Trophoblast cell (in vitro differentiated cells and primary cell): ENCODE results near the gene CACNA1G.

Source experiments
- DNase-seq, 2 donors: peaks; one replicate each; pipeline ENCODE4 v3.0.0-alpha.2; 2016
- H2AFZ ChIP-seq: 2 replicates; pipeline ENCODE4 v1.6.1; 2013; ENCODE audit warnings: low read length, moderate library complexity, mild to moderate bottlenecking; ENCODE audit not compliant: insufficient read depth, poor library complexity
- H2AK5ac ChIP-seq: 2 replicates; pipeline ENCODE4 v1.6.1; 2013; ENCODE audit warnings: mild to moderate bottlenecking, low read length
- H2BK120ac ChIP-seq: 2 replicates; pipeline ENCODE4 v1.6.1; 2013; ENCODE audit warnings: low read length, mild to moderate bottlenecking, moderate library complexity; ENCODE audit not compliant: insufficient read depth, poor library complexity
- H2BK12ac ChIP-seq: 2 replicates; pipeline ENCODE4 v1.6.1; 2013; ENCODE audit warnings: mild to moderate bottlenecking, low read length, moderate library complexity
- H2BK5ac ChIP-seq: 2 replicates; pipeline ENCODE4 v1.6.1; 2013; ENCODE audit warnings: low read length, low read depth, moderate library complexity, mild to moderate bottlenecking; ENCODE audit not compliant: poor library complexity
- H3K14ac ChIP-seq: 2 replicates; pipeline ENCODE4 v1.6.1; 2013; ENCODE audit warnings: mild to moderate bottlenecking, low read length
- H3K18ac ChIP-seq: 2 replicates; pipeline ENCODE4 v1.6.1; 2013; ENCODE audit warnings: mild to moderate bottlenecking, low read length
- H3K23ac ChIP-seq: 2 replicates; pipeline ENCODE4 v1.6.1; 2013; ENCODE audit warnings: low read length
- H3K27ac ChIP-seq: 2 replicates; pipeline ENCODE4 v1.5.1; 2013; ENCODE audit warnings: low read depth, mild to moderate bottlenecking, inconsistent platforms, low read length, moderate library complexity
- H3K27me3 ChIP-seq: 2 replicates; pipeline ENCODE4 v1.6.1; 2013; ENCODE audit warnings: inconsistent platforms, mild to moderate bottlenecking, low read length, moderate library complexity; ENCODE audit not compliant: insufficient read depth
- H3K36me3 ChIP-seq, 2 experiments: 1 replicate in 1 of 2; 2 replicates in 1 of 2; pipeline ENCODE4 v1.6.1; 2013; ENCODE audit warnings: low read length in 2 of 2, mild to moderate bottlenecking in 2 of 2, moderate library complexity in 1 of 2; ENCODE audit not compliant: insufficient read depth in 2 of 2, control insufficient read depth in 1 of 2
- H3K4ac ChIP-seq: 2 replicates; pipeline ENCODE4 v1.6.1; 2013; ENCODE audit warnings: low read depth, mild to moderate bottlenecking, low read length, moderate library complexity
- H3K4me1 ChIP-seq, 2 experiments: 1 replicate in 1 of 2; 2 replicates in 1 of 2; pipeline ENCODE4 v1.6.1; 2013; ENCODE audit warnings: low read length in 2 of 2, mild to moderate bottlenecking in 2 of 2, moderate library complexity in 1 of 2; ENCODE audit not compliant: insufficient read depth in 2 of 2, control insufficient read depth in 1 of 2
- H3K4me2 ChIP-seq: 2 replicates; pipeline ENCODE4 v1.6.1; 2013; ENCODE audit warnings: inconsistent platforms, mild to moderate bottlenecking, low read length, moderate library complexity
- H3K4me3 ChIP-seq: 2 replicates; pipeline ENCODE4 v1.5.1; 2013; ENCODE audit warnings: mild to moderate bottlenecking, low read depth, low read length, inconsistent platforms
- H3K79me1 ChIP-seq: one replicate; pipeline ENCODE4 v1.6.1; 2013; ENCODE audit warnings: low read length
- H3K79me2 ChIP-seq: 2 replicates; pipeline ENCODE4 v1.6.1; 2013; ENCODE audit warnings: low read length, mild to moderate bottlenecking; ENCODE audit not compliant: control insufficient read depth, insufficient read depth, poor library complexity
- H3K9ac ChIP-seq: 2 replicates; pipeline ENCODE4 v1.6.1; 2013; ENCODE audit warnings: mild to moderate bottlenecking, low read length
- H3K9me3 ChIP-seq: 2 replicates; pipeline ENCODE4 v1.6.1; 2013; ENCODE audit warnings: low read depth, mild to moderate bottlenecking, control low read depth, inconsistent platforms, low read length; ENCODE audit not compliant: insufficient read depth
- H4K12ac ChIP-seq: 2 replicates; pipeline ENCODE4 v1.6.1; 2013; ENCODE audit warnings: low read depth, mild to moderate bottlenecking, low read length, moderate library complexity
- H4K8ac ChIP-seq: 2 replicates; pipeline ENCODE4 v1.6.1; 2013; ENCODE audit warnings: low read depth, mild to moderate bottlenecking, low read length, moderate library complexity
- H4K91ac ChIP-seq: one replicate; pipeline ENCODE4 v1.6.1; 2013; ENCODE audit warnings: low read depth, mild to moderate bottlenecking, low read length, moderate library complexity
- WGBS: extraction: QIAGEN DNeasy Blood & Tissue Kit; methylation state at CpG from one replicate; pipeline ENCODE4 v1.1.7; 2013; ENCODE audit warnings: missing lambda C conversion rate; ENCODE audit not compliant: insufficient read length, insufficient coverage; ENCODE audit errors: extremely low coverage; 5-methylcytosine and 5-hydroxymethylcytosine counted together

CACNA1G gene

DNA sequence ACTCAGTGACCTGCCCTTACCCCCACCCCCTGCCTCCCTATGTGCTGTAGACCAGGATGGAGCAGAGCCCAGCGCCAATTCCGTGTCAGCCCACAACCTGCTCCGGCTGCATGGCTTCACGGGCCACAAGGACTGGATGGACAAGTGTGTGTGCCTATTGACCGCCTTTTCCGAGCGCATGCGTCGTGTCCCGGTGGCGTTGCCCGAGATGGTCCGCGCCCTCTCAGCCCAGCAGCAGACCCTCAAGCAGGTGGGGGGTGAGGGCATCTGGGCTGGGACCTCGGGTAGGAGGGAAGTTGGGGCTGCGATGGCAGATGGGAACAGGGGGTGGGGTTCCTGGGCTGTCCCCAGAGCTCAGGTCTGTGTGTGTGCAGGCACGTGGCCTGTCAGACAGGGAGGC is 6.3 kb upstream of the CACNA1G start:
- H4K12ac ChIP-seq = no peak overlapping the region
- H3K27ac ChIP-seq = no peak overlapping the region
- no peak overlapping the region for H3K4me2 ChIP-seq
- no peak overlapping the region for H2BK5ac ChIP-seq
- H2BK12ac ChIP-seq = no peak overlapping the region
- H3K23ac ChIP-seq = no peak overlapping the region
- no peak overlapping the region for H4K8ac ChIP-seq
- H3K14ac ChIP-seq = no peak overlapping the region
- no peak overlapping the region for H4K91ac ChIP-seq
- no peaks in the 10 kb centered on the region for H3K79me1 ChIP-seq
- H3K79me2 ChIP-seq = no peaks in the 10 kb centered on the region
- H3K9ac ChIP-seq = no peak overlapping the region
- no peaks in the 10 kb centered on the region for H3K36me3 ChIP-seq
- H2BK120ac ChIP-seq = no peak overlapping the region
- H2AFZ ChIP-seq = no peak overlapping the region
- DNase-seq = no peak
- H3K9me3 ChIP-seq = peaks cover 5% of the 10 kb centered on the region
- peaks cover 25% of the 10 kb centered on the region for H3K27me3 ChIP-seq
- H2AK5ac ChIP-seq = no peak overlapping the region
- WGBS = no CpG with 5 or more reads among the region's 17 CpGs
- H3K4me1 ChIP-seq = no peaks in the 10 kb centered on the region
- no peak overlapping the region for H3K4me3 ChIP-seq
- H3K4ac ChIP-seq = no peak overlapping the region
- no peak overlapping the region for H3K18ac ChIP-seq

DNA sequence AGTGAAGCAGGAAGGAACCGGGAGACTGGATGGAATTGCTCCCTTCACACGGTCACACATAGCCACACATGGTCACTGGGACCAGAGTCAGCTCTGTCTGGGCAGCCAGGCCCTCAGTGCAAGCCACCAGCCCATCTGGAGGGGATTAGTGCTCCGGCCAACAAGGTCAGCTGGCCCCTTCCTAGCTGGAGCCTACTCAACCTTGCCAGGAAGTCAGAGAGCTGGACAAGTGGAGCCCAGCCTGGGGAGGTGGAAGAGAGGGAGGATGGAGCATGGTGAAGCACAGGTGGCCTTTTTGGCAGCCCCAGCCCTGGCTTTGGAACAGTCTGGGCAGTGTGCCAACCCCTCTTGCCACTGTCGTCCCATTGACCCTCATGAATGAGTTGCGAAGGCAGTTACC is 3.7 kb upstream of the CACNA1G start:
- Histone ChIP-seq H3K23ac (no peak overlapping the region), H3K4me2 (no peak overlapping the region), H3K18ac (no peak overlapping the region), H3K9me3 (peaks cover 10% of the 10 kb centered on the region), H3K4me1 (peaks cover 6 to 13% of the 10 kb centered on the region in 2 experiments), H2BK12ac (no peak overlapping the region), H3K36me3 (no peaks in the 10 kb centered on the region), H4K91ac (no peak overlapping the region), H3K4me3 (no peak overlapping the region), H4K8ac (no peak overlapping the region), H3K27me3 (peaks cover 49% of the 10 kb centered on the region), H4K12ac (no peak overlapping the region), H2BK5ac (no peak overlapping the region), H3K79me1 (no peaks in the 10 kb centered on the region), H3K9ac (no peak overlapping the region), H3K14ac (no peak overlapping the region), H3K79me2 (no peaks in the 10 kb centered on the region), H2AFZ (no peak overlapping the region), H3K27ac (no peak overlapping the region), H2AK5ac (no peak overlapping the region), H2BK120ac (no peak overlapping the region), H3K4ac (no peak overlapping the region)
- DNase-seq = no peak
- no CpG with 5 or more reads among the region's 5 CpGs for WGBS

DNA sequence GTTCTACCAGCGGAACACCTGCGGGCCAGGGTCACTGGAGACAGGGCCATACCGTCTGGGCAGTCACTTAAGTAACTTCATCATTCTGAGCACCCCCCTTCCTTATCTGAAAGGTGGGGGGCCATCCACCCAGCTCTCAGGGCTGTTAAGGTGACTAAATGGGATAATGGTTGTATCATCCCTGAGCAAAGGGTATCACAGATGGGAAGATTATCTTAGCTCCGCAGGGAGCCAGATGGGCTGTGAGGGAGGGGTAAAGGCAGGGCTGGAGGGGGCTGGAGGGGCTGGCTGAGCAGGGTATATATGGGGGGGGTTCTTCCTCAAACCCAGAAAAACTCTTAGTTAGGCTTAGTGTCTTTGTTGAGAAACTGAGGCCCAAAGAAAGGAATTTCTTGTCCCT is 2.9 kb upstream of the CACNA1G start:
- no CpG with 5 or more reads among the region's 4 CpGs for WGBS

DNA sequence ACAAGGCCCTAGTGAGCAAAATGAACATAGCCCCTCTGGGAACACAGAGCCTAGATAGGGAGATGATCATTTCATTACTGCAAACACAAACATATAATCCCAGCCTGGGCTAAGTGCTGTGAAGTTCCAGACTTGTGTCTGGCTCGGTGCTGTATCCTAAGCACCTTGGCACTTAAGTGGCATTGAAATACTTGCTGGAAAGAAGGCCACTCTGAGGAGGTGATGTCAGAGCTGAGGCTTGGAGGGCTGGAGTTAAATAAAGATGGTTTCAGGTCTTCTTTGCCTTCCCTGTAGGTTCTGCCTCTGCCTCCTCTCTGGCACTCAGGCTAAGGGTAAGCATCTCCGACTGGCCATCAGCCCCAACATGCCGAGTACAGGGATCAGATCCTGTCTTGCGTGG is 2.4 kb upstream of the CACNA1G start:
- no peak overlapping the region for H2BK12ac ChIP-seq
- no peak overlapping the region for H3K23ac ChIP-seq
- H2BK5ac ChIP-seq = no peak overlapping the region
- no peak overlapping the region for H2AK5ac ChIP-seq
- no peak overlapping the region for H2AFZ ChIP-seq
- no peaks in the 10 kb centered on the region for H3K36me3 ChIP-seq
- H3K9ac ChIP-seq = no peak overlapping the region
- no peak overlapping the region for H3K14ac ChIP-seq
- H3K79me2 ChIP-seq = no peaks in the 10 kb centered on the region
- H3K4me3 ChIP-seq = no peak overlapping the region
- H4K91ac ChIP-seq = no peak overlapping the region
- H3K18ac ChIP-seq = no peak overlapping the region
- no peak overlapping the region for H2BK120ac ChIP-seq
- peaks cover 61% of the 10 kb centered on the region for H3K27me3 ChIP-seq
- H4K12ac ChIP-seq = no peak overlapping the region
- no peak overlapping the region for H4K8ac ChIP-seq
- no peak overlapping the region for H3K4me2 ChIP-seq
- H3K4me1 ChIP-seq = peaks cover 6 to 13% of the 10 kb centered on the region in 2 experiments
- WGBS = no CpG with 5 or more reads among the region's 4 CpGs
- H3K9me3 ChIP-seq = peaks cover 11% of the 10 kb centered on the region
- H3K4ac ChIP-seq = no peak overlapping the region
- DNase-seq = no peak
- H3K79me1 ChIP-seq = no peaks in the 10 kb centered on the region
- H3K27ac ChIP-seq = no peak overlapping the region

More for the DNA sequence above, 2.9 kb upstream of the CACNA1G start:
- peaks cover 56% of the 10 kb centered on the region for H3K27me3 ChIP-seq
- H2BK5ac ChIP-seq = no peak overlapping the region
- H2AFZ ChIP-seq = no peak overlapping the region
- no peak overlapping the region for H2AK5ac ChIP-seq
- H3K27ac ChIP-seq = no peak overlapping the region
- H3K79me2 ChIP-seq = no peaks in the 10 kb centered on the region
- no peak overlapping the region for H2BK12ac ChIP-seq
- no peak overlapping the region for H4K8ac ChIP-seq
- no peak overlapping the region for H3K4me3 ChIP-seq
- DNase-seq = no peak
- H4K91ac ChIP-seq = no peak overlapping the region
- H3K18ac ChIP-seq = no peak overlapping the region
- peaks cover 6 to 13% of the 10 kb centered on the region in 2 experiments for H3K4me1 ChIP-seq
- no peak overlapping the region for H3K4me2 ChIP-seq
- H3K9me3 ChIP-seq = peaks cover 11% of the 10 kb centered on the region
- H3K9ac ChIP-seq = no peak overlapping the region
- no peak overlapping the region for H2BK120ac ChIP-seq
- H3K23ac ChIP-seq = no peak overlapping the region
- H3K79me1 ChIP-seq = no peaks in the 10 kb centered on the region
- H3K4ac ChIP-seq = no peak overlapping the region
- no peak overlapping the region for H3K14ac ChIP-seq
- H3K36me3 ChIP-seq = no peaks in the 10 kb centered on the region
- no peak overlapping the region for H4K12ac ChIP-seq
